Upper lobe of right lung (tissue), 1 donor: ENCODE data around the gene XK. TPM values are rescaled to one million over a fixed set of nuclear protein-coding genes. Genes with fewer than 3 reads are reported as not detected.

Experiments
- ATAC-seq: fragments of 200-7000 bp; cut with Tn5 transposase; one replicate; pipeline ENCODE4 v1.9.1; 2020; ENCODE audit warnings: mild to moderate bottlenecking, moderate library complexity
- DNase-seq: peaks from one replicate; pipeline ENCODE4 v3.0.0-alpha.2; 2020
- H3K27ac ChIP-seq: fragments of 200-600 bp; one replicate; pipeline ENCODE4 v1.8.0; 2022
- H3K27me3 ChIP-seq: fragments of 200-600 bp; one replicate; pipeline ENCODE4 v1.8.0; 2022; ENCODE audit warnings: mild to moderate bottlenecking
- H3K36me3 ChIP-seq: fragments of 200-600 bp; one replicate; pipeline ENCODE4 v1.8.0; 2022
- H3K4me1 ChIP-seq: fragments of 200-600 bp; one replicate; pipeline ENCODE4 v1.8.0; 2022
- H3K4me3 ChIP-seq: fragments of 200-600 bp; one replicate; pipeline ENCODE4 v1.8.0; 2022; ENCODE audit warnings: mild to moderate bottlenecking
- H3K9me3 ChIP-seq: fragments of 200-600 bp; one replicate; pipeline ENCODE4 v1.8.0; 2022
- CTCF ChIP-seq: fragments of 200-600 bp; IDR thresholded peaks from one replicate; pipeline ENCODE4 v1.8.0; 2022; ENCODE audit warnings: antibody characterized with exemption
- intact Hi-C: fragments of 100-400 bp; cut with DNase I; formaldehyde crosslinking; loops from one replicate; pipeline ENCODE4 v1.11.0; 2022
- total RNA-seq: library from RNA; stranded (reverse); fragmentation: NEBNext Ultra II Directional; extraction: Animal tissue kit (Norgen Biotek cat#: 25700); gene quantifications from one replicate; pipeline ENCODE4 v1.2.1, GENCODE V29; 2021
- donor health status: DM: no; HTN: yes; CAD: no; lungs with severe emphysema.

Gene XK
- total RNA-seq, 1 donor from 2014 or later, result 1.6 TPM

DNA sequence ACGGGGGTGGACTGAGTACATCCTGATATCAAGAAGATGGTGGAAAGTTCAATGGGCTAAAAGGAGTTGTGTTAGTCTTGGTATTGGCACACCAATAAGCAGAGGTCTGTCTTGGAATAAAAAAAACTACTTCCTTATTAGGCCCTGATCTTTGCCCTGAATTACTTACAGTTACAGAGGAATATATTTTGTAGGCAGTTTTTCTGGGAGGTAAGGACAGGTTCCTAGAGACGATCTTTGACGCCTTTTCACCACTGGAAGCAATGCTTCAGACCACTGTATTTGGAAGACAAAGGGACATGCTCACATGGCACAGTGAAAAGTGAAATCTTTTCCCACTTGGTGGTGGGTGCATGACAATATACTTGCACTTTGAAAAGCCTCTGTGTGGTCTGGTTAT, 618 bp upstream of the XK start:
- peak overlapping the region; percentile 51 for H3K4me3 ChIP-seq
- no peak for TF ChIP-seq CTCF
- H3K36me3 ChIP-seq, result no peaks in the 10 kb centered on the region
- no peak for DNase-seq
- H3K27me3 ChIP-seq, result no peaks in the 10 kb centered on the region
- no peaks in the 10 kb centered on the region for H3K9me3 ChIP-seq
- H3K27ac ChIP-seq, result no peak overlapping the region
- peak; percentile 29 for ATAC-seq
- intact Hi-C loops, result no loop called here
- no peaks in the 10 kb centered on the region for H3K4me1 ChIP-seq

DNA sequence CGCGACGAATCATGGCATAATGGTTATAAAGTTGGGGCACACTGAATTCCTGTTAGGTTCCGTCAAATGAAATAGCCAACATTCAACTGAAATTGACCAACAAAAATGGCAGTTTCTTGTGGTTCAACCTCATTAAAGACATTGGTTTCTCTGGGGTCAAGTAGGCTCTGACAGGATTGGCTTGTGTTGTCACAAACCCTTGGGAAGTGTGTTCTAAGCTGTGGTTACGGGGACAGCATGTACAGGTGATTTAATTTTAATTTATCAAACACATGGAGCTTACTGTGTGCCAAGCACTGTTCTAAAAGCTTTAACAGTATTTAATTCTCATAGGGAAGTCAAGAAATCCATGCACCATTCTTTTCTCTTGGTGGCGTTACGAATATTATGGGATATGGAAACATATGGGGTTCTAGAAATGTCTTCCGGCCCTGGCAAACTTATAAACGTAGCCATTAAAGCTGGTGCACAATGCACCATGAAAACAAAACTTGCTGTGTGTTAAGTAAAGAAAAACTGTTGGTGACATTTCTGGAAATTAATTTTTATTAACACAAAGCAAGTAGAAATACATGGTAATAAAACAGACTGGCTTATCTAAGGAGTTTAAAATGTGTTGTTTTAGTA, 891 bp downstream of the XK start:
- H3K36me3 ChIP-seq, result no peaks in the 10 kb centered on the region
- DNase-seq, result no peak
- H3K4me3 ChIP-seq, result peak overlapping the region; percentile 51
- H3K27me3 ChIP-seq, result no peaks in the 10 kb centered on the region
- H3K4me1 ChIP-seq, result no peaks in the 10 kb centered on the region
- H3K27ac ChIP-seq, result no peak overlapping the region
- ATAC-seq, result no peak
- intact Hi-C loops, result no loop called here
- H3K9me3 ChIP-seq, result no peaks in the 10 kb centered on the region
- no peak for TF ChIP-seq CTCF

DNA sequence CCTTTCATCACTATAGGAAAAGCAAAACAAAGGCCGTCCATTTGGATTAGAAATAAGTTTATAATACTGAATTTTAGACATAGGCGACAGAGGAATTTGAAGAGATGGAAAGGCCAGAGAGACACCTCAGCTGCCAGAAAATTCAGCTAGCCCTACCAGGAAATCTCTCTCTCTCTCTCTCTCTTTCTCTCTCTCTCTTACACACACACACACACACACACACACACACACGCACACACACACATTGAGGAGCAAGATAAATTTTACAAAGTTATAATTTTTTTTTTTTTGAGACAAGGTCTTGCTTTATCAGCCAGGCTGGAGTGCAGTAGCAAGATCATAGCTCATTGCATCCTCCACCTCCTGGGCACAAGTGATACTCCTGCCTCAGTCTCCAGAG, 1.4 kb downstream of the XK start:
- no peaks in the 10 kb centered on the region for H3K4me1 ChIP-seq
- H3K9me3 ChIP-seq, result no peaks in the 10 kb centered on the region
- DNase-seq (no peak), ATAC-seq (no peak)
- TF ChIP-seq CTCF, result no peak
- H3K36me3 ChIP-seq, result no peaks in the 10 kb centered on the region
- no peaks in the 10 kb centered on the region for H3K27me3 ChIP-seq
- no peak overlapping the region for H3K27ac ChIP-seq
- intact Hi-C loops, result no loop called here
- H3K4me3 ChIP-seq, result no peak overlapping the region

DNA sequence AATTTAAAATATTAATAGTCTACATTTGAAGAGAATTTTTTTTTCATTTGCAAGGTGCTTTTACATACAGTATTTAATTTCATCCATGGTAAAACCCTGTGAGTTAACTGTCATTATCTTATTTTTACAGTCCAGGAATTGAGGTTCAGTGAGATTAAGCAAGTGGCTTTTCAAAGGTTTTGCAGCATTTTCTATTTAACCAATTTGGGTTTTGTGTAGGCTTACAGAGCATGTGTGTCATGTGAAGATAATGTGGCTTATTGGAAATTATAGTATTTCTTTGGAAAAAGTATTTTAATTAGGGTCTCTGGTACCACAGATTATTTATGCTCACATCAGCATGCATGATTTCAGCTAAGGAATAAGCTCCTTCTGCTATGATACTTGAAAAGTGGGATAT, 4.5 kb downstream of the XK start:
- no peaks in the 10 kb centered on the region for H3K27me3 ChIP-seq
- no peak for TF ChIP-seq CTCF
- no peaks in the 10 kb centered on the region for H3K36me3 ChIP-seq
- H3K4me3 ChIP-seq, result no peak overlapping the region
- no peak overlapping the region for H3K27ac ChIP-seq
- intact Hi-C loops, result no loop called here
- DNase-seq, result no peak
- H3K9me3 ChIP-seq, result no peaks in the 10 kb centered on the region
- ATAC-seq, result no peak
- no peaks in the 10 kb centered on the region for H3K4me1 ChIP-seq

- Histone ChIP-seq H3K36me3 (no peaks in the 10 kb centered on the region), H3K9me3 (no peaks in the 10 kb centered on the region), H3K4me1 (no peaks in the 10 kb centered on the region), H3K27ac (no peak overlapping the region), H3K4me3 (no peak overlapping the region), H3K27me3 (no peaks in the 10 kb centered on the region)
- ATAC-seq, result no peak
- no peak for TF ChIP-seq CTCF
- intact Hi-C loops, result no loop called here
- no peak for DNase-seq
Observed at GRCh38 chrX:37692918-37693317, 7.3 kb downstream of the XK start.
